Mucosa of rectum (tissue), 2 donors: ENCODE data around the gene CCNB1IP1.
"Not testable (repeated sequence)": the region's sequence is repeated elsewhere in the genome, so short reads cannot be mapped to it uniquely, and the experiment has no call there.

Experiments
- H3K27ac ChIP-seq, 2 donors: one replicate each; pipeline ENCODE4 v1.7.0; 2013; ENCODE audit warnings: inconsistent platforms in 2 of 2, low read depth in 2 of 2, low read length in 2 of 2
- H3K27me3 ChIP-seq, 2 donors: one replicate each; pipeline ENCODE4 v1.7.0; 2013; ENCODE audit warnings: low read length in 2 of 2; ENCODE audit not compliant: control insufficient read depth in 2 of 2, insufficient read depth in 2 of 2
- H3K36me3 ChIP-seq, 2 donors: one replicate each; pipeline ENCODE4 v1.7.0; 2013; ENCODE audit warnings: low read length in 2 of 2; ENCODE audit not compliant: control insufficient read depth in 2 of 2, insufficient read depth in 2 of 2
- H3K4me1 ChIP-seq, 2 donors: one replicate each; pipeline ENCODE4 v1.7.0; 2013; ENCODE audit warnings: low read length in 2 of 2, mild to moderate bottlenecking in 1 of 2; ENCODE audit not compliant: control insufficient read depth in 2 of 2, insufficient read depth in 2 of 2
- H3K4me3 ChIP-seq, 2 donors: one replicate each; pipeline ENCODE4 v1.7.0; 2013; ENCODE audit warnings: low read length in 2 of 2
- H3K9ac ChIP-seq, 2 donors: one replicate each; pipeline ENCODE4 v1.7.0; 2013; ENCODE audit warnings: low read length in 2 of 2, low read depth in 1 of 2, mild to moderate bottlenecking in 1 of 2
- H3K9me3 ChIP-seq, 2 donors: one replicate each; pipeline ENCODE4 v1.7.0; 2013; ENCODE audit warnings: low read length in 2 of 2; ENCODE audit not compliant: control insufficient read depth in 2 of 2
- donor health status: healthy.
- donor health status: Normal muscosa, but diverticular disease.

The CCNB1IP1 gene

GRCh38 chr14:20264361-20264760 is 68.7 kb downstream of the CCNB1IP1 start:
- H3K4me3 ChIP-seq, H3K9me3 ChIP-seq, H3K27ac ChIP-seq, H3K27me3 ChIP-seq, H3K9ac ChIP-seq, H3K4me1 ChIP-seq, H3K36me3 ChIP-seq: not testable (repeated sequence)

DNA sequence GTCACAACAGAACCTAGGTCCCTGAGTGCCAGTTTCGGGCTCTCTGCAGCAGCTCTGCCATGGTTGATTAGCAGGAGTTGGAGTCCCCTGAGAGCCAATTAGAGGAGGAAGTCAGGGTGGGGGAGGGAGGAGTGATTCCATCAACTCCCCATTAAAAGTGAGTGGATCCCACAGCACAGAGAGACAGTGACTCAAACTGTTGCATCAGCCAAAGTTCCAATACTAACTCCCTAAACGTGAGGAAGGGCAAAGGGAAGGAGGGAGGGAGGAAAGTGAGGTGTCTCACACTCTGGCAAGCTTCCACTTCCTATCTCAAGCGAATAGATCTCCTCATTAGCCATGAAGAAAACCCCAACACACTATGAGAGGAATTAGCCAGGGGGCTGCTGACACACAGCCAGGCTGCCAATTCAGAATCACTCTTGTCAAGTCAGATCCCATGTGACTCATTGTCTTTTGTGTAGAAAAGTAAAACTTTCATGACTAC is 70.4 kb downstream of the CCNB1IP1 start:
- no peaks in the 10 kb centered on the region for H3K27me3 ChIP-seq
- H3K4me3 ChIP-seq = no peak overlapping the region

More for the DNA sequence above, 70.4 kb downstream of the CCNB1IP1 start:
- no peak overlapping the region for H3K27ac ChIP-seq
- no peak overlapping the region for H3K9ac ChIP-seq
- H3K36me3 ChIP-seq = no peaks in the 10 kb centered on the region
- no peaks in the 10 kb centered on the region for H3K9me3 ChIP-seq
- H3K4me1 ChIP-seq = no peaks in the 10 kb centered on the region
